SK-N-SH (cell line): ENCODE data around the gene RMC1. TPM values are rescaled to one million over a fixed set of nuclear protein-coding genes. Genes with fewer than 3 reads are reported as not detected.

Experiments
- CTCF ChIA-PET: fragments of 300-600, 350-600 bp; formaldehyde crosslinking; extraction: SDS; loops from one replicate; lab custom pipeline; 2021; lab: Yijun Ruan, JAX
- POLR2A ChIA-PET: fragments of 350-600 bp; sonication (Branson Sonifier 250); formaldehyde crosslinking; extraction: SDS; loops from one replicate; lab custom pipeline; 2020; ENCODE audit warnings: antibody characterized with exemption, inconsistent platforms; lab: Yijun Ruan, JAX
- DNase-seq: peaks from one replicate; pipeline ENCODE4 v3.0.0; 2012
- H2AFZ ChIP-seq: fragments of 200-600 bp; sonication (generic); 2 replicates; pipeline ENCODE4 v1.8.1; 2016; ENCODE audit warnings: antibody characterized with exemption, mild to moderate bottlenecking, low read depth
- H3F3A ChIP-seq: fragments of 200-600 bp; sonication (generic); replicated peaks from 2 replicates; pipeline ENCODE3; 2016; ENCODE audit warnings: antibody characterized with exemption, mild to moderate bottlenecking; ENCODE audit not compliant: insufficient read depth
- H3K27ac ChIP-seq, 2 experiments: fragments of 200-500 bp in 1 of 2; fragments of 200-600 bp in 1 of 2; sonication (Bioruptor generic) in 1 of 2; sonication (generic), shearing (Covaris generic) in 1 of 2; 2 replicates each; pipeline versions ENCODE4 v1.5.1 to v1.6.1; 2014 to 2016; ENCODE audit warnings: low read depth in 2 of 2, inconsistent platforms in 1 of 2, low read length in 1 of 2, mild to moderate bottlenecking in 1 of 2, mixed read lengths in 1 of 2
- H3K27me3 ChIP-seq: fragments of 200-600 bp; sonication (generic), shearing (Covaris generic); 2 replicates; pipeline ENCODE4 v1.6.1; 2016; ENCODE audit warnings: mixed run types; ENCODE audit not compliant: insufficient read depth
- H3K36me3 ChIP-seq, 2 experiments: fragments of 200-500 bp in 1 of 2; fragments of 200-600 bp in 1 of 2; sonication (Bioruptor generic) in 1 of 2; sonication (generic) in 1 of 2; replicated peaks in 1 of 2; 2 replicates each; pipeline versions ENCODE3 to v1.5.1; 2014 to 2016; ENCODE audit warnings: low read length in 1 of 2, mild to moderate bottlenecking in 1 of 2; ENCODE audit not compliant: insufficient read depth in 2 of 2, control insufficient read depth in 1 of 2
- H3K4me1 ChIP-seq, 2 experiments: fragments of 200-500 bp in 1 of 2; fragments of 200-600 bp in 1 of 2; sonication (Bioruptor generic) in 1 of 2; sonication (generic), shearing (Covaris generic) in 1 of 2; 2 replicates each; pipeline versions ENCODE4 v1.5.1 to v1.6.1; 2014 to 2016; ENCODE audit warnings: low read depth in 1 of 2, low read length in 1 of 2, mixed run types in 1 of 2; ENCODE audit not compliant: insufficient read depth in 2 of 2, control insufficient read depth in 1 of 2
- H3K4me2 ChIP-seq: fragments of 200-600 bp; sonication (generic), shearing (Covaris generic); 2 replicates; pipeline ENCODE4 v1.6.1; 2017; ENCODE audit warnings: mixed run types
- H3K4me3 ChIP-seq, 2 experiments: fragments of 200-500 bp in 1 of 2; fragments of 200-600 bp in 1 of 2; sonication (Bioruptor generic) in 1 of 2; sonication (generic), shearing (Covaris generic) in 1 of 2; 2 replicates each; pipeline versions ENCODE4 v1.5.1 to v1.8.1; 2014 to 2016; ENCODE audit warnings: low read depth in 2 of 2, inconsistent platforms in 1 of 2, low read length in 1 of 2, mild to moderate bottlenecking in 1 of 2, mixed read lengths in 1 of 2, moderate library complexity in 1 of 2
- H3K79me2 ChIP-seq: fragments of 200-600 bp; sonication (generic); 2 replicates; pipeline ENCODE4 v1.8.1; 2017; ENCODE audit warnings: mild to moderate bottlenecking; ENCODE audit not compliant: insufficient read depth
- H3K9ac ChIP-seq: fragments of 200-600 bp; sonication (generic); 2 replicates; pipeline ENCODE4 v1.6.1; 2017; ENCODE audit warnings: mixed run types
- H3K9me2 ChIP-seq: fragments of 200-600 bp; sonication (generic); 2 replicates; pipeline ENCODE4 v1.6.1; 2017; ENCODE audit warnings: mixed run types
- H3K9me3 ChIP-seq: fragments of 200-600 bp; sonication (generic); 2 replicates; pipeline ENCODE4 v1.6.1; 2017; ENCODE audit warnings: mixed run types, mild to moderate bottlenecking, moderate library complexity
- H4K20me1 ChIP-seq: fragments of 200-600 bp; sonication (generic); 2 replicates; pipeline ENCODE4 v1.6.1; 2017; ENCODE audit warnings: mild to moderate bottlenecking, mixed run types; ENCODE audit not compliant: insufficient read depth
- EZH2phosphoT487 ChIP-seq: fragments of 200-600 bp; sonication (generic); IDR thresholded peaks from 2 replicates; pipeline ENCODE4 v1.6.1; 2017; ENCODE audit warnings: low read depth, mixed run types, mild to moderate bottlenecking, antibody characterized with exemption, moderate library complexity, borderline replicate concordance
- FOXM1 ChIP-seq: IDR thresholded peaks from 2 replicates; pipeline ENCODE4 v1.4.0; 2012; ENCODE audit warnings: low read depth, mild to moderate bottlenecking
- GABPA ChIP-seq: IDR thresholded peaks from 2 replicates; pipeline ENCODE4 v1.4.0; 2012; ENCODE audit warnings: low read depth, mild to moderate bottlenecking
- IRF3 ChIP-seq: fragments of 150-350 bp; IDR thresholded peaks from 2 replicates; pipeline ENCODE4 v1.6.1; 2016; ENCODE audit warnings: mild to moderate bottlenecking, low read depth, low read length
- MAX ChIP-seq: IDR thresholded peaks from 2 replicates; pipeline ENCODE4 v1.4.0; 2012; ENCODE audit warnings: low read depth
- MEF2A ChIP-seq: IDR thresholded peaks from 2 replicates; pipeline ENCODE4 v1.4.0; 2012; ENCODE audit warnings: low read depth, borderline replicate concordance
- MXI1 ChIP-seq: IDR thresholded peaks from 2 replicates; pipeline ENCODE4 v1.6.1; 2012; ENCODE audit warnings: mild to moderate bottlenecking, low read depth, low read length, improper control_type of control experiment
- NFIC ChIP-seq: IDR thresholded peaks from 2 replicates; pipeline ENCODE4 v1.4.0; 2012; ENCODE audit warnings: borderline replicate concordance
- NRF1 ChIP-seq: IDR thresholded peaks from 2 replicates; pipeline ENCODE4 v1.6.1; 2012; ENCODE audit warnings: low read depth, mild to moderate bottlenecking, low read length
- RAD21 ChIP-seq: IDR thresholded peaks from 2 replicates; pipeline ENCODE4 v1.6.1; 2012; ENCODE audit warnings: mild to moderate bottlenecking, low read length
- RCOR1 ChIP-seq: fragments of 150-350 bp; IDR thresholded peaks from 2 replicates; pipeline ENCODE4 v1.6.1; 2017; ENCODE audit warnings: antibody characterized with exemption, low read length
- RFX5 ChIP-seq: IDR thresholded peaks from 2 replicates; pipeline ENCODE4 v1.6.1; 2012; ENCODE audit warnings: mild to moderate bottlenecking, improper control_type of control experiment, low read length
- SMC3 ChIP-seq: IDR thresholded peaks from 2 replicates; pipeline ENCODE4 v1.6.1; 2012; ENCODE audit warnings: low read depth, low read length, improper control_type of control experiment
- YY1 ChIP-seq: IDR thresholded peaks from 2 replicates; pipeline ENCODE4 v1.4.0; 2012; ENCODE audit warnings: low read depth, mild to moderate bottlenecking
- WGBS: methylation state at CpG from one replicate; pipeline ENCODE4 v1.1.6; 2017; ENCODE audit warnings: low lambda C conversion rate; 5-methylcytosine and 5-hydroxymethylcytosine counted together
- polyA plus RNA-seq, 3 experiments: library from polyadenylated mRNA; depleted of rRNA; stranded (reverse); fragments of >200 nt; gene quantifications; 2 replicates each; pipeline ENCODE4 v1.2.3, GENCODE V29; 2012
- TF ChIP-seq, protein P1 (sequence below): IDR thresholded peaks from 2 replicates; pipeline ENCODE4 v1.4.0; 2012; ENCODE audit warnings: low read depth, borderline replicate concordance
- TF ChIP-seq, protein P2 (sequence below): fragments of 200-600 bp; sonication (generic); IDR thresholded peaks from 2 replicates; pipeline ENCODE4 v1.6.1; 2017; ENCODE audit warnings: antibody characterized with exemption, mild to moderate bottlenecking, moderate library complexity
- TF ChIP-seq, protein P3 (sequence below): IDR thresholded peaks from 2 replicates; pipeline ENCODE4 v1.4.0; 2012; ENCODE audit warnings: low read depth, borderline replicate concordance

RMC1 gene
- polyA plus RNA-seq, 1 of the 3 experiments (the other 2 are of a cell fraction), result 26.4 TPM

GRCh38 chr18:23456835-23457234 is 46.5 kb upstream of the RMC1 start:
- Histone ChIP-seq H3F3A (no peaks in the 10 kb centered on the region), H3K4me3 (no peak overlapping the region), H3K36me3 (peaks cover 3 to 8% of the 10 kb centered on the region in 2 experiments), H3K9ac (no peak overlapping the region), H3K27ac (no peak overlapping the region), H2AFZ (no peak overlapping the region), H4K20me1 (peaks cover 79% of the 10 kb centered on the region), H3K79me2 (peaks cover 88% of the 10 kb centered on the region), H3K9me2 (no peaks in the 10 kb centered on the region), H3K4me2 (no peak overlapping the region), H3K4me1 (peaks cover 0 to 4% of the 10 kb centered on the region in 2 experiments; a peak in 2 of 4 replicates), H3K9me3 (no peaks in the 10 kb centered on the region), H3K27me3 (no peaks in the 10 kb centered on the region)
- DNase-seq, result no peak
- POLR2A ChIA-PET, result no interaction called here
- WGBS, result 96% methylated on average over 2 of the region's 2 CpGs
- CTCF ChIA-PET, result interaction anchor here (1.4 to 1.5 kb wide), 2 partner anchors 14 to 18 kb away, joined by 3 to 5 read pairs; no protein-coding TSS in a partner anchor
- no peak for TF ChIP-seq MXI1
- TF ChIP-seq MEF2A, result no peak
- no peak for TF ChIP-seq YY1
- no peak for TF ChIP-seq RCOR1
- TF ChIP-seq FOXM1, result no peak
- no peak for TF ChIP-seq SMC3

DNA sequence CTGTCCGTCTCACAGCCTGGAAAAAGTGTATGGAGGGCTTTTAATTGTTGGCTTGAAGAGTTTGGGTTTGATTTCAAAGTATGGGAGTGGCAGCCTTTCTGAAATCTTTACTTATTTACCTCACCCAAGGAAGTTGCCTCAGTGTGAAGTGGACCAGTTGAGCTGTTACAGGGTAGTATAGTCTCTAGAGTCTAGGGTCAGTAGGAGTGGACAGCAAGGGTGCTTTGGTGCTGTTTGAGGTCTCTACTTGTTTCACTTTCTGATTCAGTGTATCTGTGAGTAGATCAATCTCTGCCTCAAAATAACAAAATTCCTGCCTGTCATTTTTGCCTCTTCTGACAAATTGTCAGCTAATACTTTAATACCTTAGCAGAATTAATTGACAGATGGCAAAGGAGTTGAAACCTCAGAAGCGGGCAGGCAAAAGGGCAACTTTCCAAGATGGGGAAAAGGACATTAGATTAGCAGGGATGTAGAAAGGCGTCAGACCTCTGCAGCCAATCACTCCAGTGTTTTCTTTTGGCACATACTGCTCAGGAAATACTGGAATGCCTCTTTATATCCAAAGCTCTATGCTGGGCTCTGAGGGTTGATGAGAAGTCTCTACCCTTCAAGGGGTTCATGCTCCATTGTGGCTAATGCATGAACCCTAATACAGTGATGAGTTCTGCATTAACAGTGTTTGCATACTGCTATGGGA is 44.3 kb upstream of the RMC1 start:
- Histone ChIP-seq H3K79me2 (peaks cover 97% of the 10 kb centered on the region), H3K27ac (no peak overlapping the region), H3K36me3 (peaks cover 17 to 23% of the 10 kb centered on the region in 2 experiments), H3K9me2 (no peaks in the 10 kb centered on the region), H3K4me1 (no peaks in the 10 kb centered on the region; a peak in 2 of 4 replicates), H3F3A (peaks cover 3% of the 10 kb centered on the region), H3K27me3 (no peaks in the 10 kb centered on the region), H3K4me2 (no peak overlapping the region), H2AFZ (no peak overlapping the region), H4K20me1 (peaks cover 87% of the 10 kb centered on the region), H3K9me3 (no peaks in the 10 kb centered on the region), H3K4me3 (no peak overlapping the region), H3K9ac (no peak overlapping the region)
- DNase-seq, result no peak
- ChIA-PET POLR2A (no interaction called here), CTCF (no interaction called here)
- TF ChIP-seq, protein P1, sequence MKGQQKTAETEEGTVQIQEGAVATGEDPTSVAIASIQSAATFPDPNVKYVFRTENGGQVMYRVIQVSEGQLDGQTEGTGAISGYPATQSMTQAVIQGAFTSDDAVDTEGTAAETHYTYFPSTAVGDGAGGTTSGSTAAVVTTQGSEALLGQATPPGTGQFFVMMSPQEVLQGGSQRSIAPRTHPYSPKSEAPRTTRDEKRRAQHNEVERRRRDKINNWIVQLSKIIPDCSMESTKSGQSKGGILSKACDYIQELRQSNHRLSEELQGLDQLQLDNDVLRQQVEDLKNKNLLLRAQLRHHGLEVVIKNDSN, result no peak
- TF ChIP-seq NRF1 (no peak), MAX (no peak), GABPA (no peak), RFX5 (no peak), EZH2phosphoT487 (no peak), NFIC (no peak), RAD21 (no peak), IRF3 (no peak)
- TF ChIP-seq, protein P2, sequence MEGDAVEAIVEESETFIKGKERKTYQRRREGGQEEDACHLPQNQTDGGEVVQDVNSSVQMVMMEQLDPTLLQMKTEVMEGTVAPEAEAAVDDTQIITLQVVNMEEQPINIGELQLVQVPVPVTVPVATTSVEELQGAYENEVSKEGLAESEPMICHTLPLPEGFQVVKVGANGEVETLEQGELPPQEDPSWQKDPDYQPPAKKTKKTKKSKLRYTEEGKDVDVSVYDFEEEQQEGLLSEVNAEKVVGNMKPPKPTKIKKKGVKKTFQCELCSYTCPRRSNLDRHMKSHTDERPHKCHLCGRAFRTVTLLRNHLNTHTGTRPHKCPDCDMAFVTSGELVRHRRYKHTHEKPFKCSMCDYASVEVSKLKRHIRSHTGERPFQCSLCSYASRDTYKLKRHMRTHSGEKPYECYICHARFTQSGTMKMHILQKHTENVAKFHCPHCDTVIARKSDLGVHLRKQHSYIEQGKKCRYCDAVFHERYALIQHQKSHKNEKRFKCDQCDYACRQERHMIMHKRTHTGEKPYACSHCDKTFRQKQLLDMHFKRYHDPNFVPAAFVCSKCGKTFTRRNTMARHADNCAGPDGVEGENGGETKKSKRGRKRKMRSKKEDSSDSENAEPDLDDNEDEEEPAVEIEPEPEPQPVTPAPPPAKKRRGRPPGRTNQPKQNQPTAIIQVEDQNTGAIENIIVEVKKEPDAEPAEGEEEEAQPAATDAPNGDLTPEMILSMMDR, result no peak
- TF ChIP-seq, protein P3, sequence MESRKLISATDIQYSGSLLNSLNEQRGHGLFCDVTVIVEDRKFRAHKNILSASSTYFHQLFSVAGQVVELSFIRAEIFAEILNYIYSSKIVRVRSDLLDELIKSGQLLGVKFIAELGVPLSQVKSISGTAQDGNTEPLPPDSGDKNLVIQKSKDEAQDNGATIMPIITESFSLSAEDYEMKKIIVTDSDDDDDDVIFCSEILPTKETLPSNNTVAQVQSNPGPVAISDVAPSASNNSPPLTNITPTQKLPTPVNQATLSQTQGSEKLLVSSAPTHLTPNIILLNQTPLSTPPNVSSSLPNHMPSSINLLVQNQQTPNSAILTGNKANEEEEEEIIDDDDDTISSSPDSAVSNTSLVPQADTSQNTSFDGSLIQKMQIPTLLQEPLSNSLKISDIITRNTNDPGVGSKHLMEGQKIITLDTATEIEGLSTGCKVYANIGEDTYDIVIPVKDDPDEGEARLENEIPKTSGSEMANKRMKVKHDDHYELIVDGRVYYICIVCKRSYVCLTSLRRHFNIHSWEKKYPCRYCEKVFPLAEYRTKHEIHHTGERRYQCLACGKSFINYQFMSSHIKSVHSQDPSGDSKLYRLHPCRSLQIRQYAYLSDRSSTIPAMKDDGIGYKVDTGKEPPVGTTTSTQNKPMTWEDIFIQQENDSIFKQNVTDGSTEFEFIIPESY, result no peak
- WGBS, result 100% methylated on average over 3 of the region's 3 CpGs
